Right cardiac atrium (tissue), 5 donors: Measurements from ENCODE around the gene NAP1L1. TPM values are rescaled to one million over a fixed set of nuclear protein-coding genes. Genes with fewer than 3 reads are reported as not detected.

Experiments
- ATAC-seq, 2 donors: fragments of 200-7000 bp; cut with Tn5 transposase; one replicate each; pipeline versions ENCODE4 v1.8.0 to v1.9.1; 2020; ENCODE audit warnings: moderate library complexity in 2 of 2, mild to moderate bottlenecking in 1 of 2
- DNase-seq, 3 donors: peaks; one replicate each; pipeline ENCODE4 v3.0.0-alpha.2; 2020
- H3K27ac ChIP-seq: one replicate; pipeline ENCODE4 v1.5.1; 2013; ENCODE audit warnings: mild to moderate bottlenecking, low read length, control low read depth, moderate library complexity
- H3K27me3 ChIP-seq: one replicate; pipeline ENCODE4 v1.6.1; 2013; ENCODE audit not compliant: control insufficient read depth, insufficient read depth
- H3K4me1 ChIP-seq: one replicate; pipeline ENCODE4 v1.6.1; 2013; ENCODE audit warnings: low read length; ENCODE audit not compliant: control insufficient read depth, insufficient read depth
- H3K4me3 ChIP-seq: one replicate; pipeline ENCODE4 v1.5.1; 2013; ENCODE audit warnings: low read length, control low read depth
- H3K9me3 ChIP-seq: one replicate; pipeline ENCODE4 v1.6.1; 2013; ENCODE audit warnings: low read length; ENCODE audit not compliant: control insufficient read depth
- WGBS: extraction: QIAGEN DNeasy Blood & Tissue Kit; methylation state at CpG from one replicate; pipeline ENCODE4 v1.1.7; 2013; 5-methylcytosine and 5-hydroxymethylcytosine counted together
- intact Hi-C, 4 donors: fragments of 100-400 bp; cut with DNase I; formaldehyde crosslinking; loops; one replicate each; pipeline versions ENCODE4 v1.11.0 to v1.14.0; 2022 to 2023
- polyA plus RNA-seq: library from polyadenylated mRNA; stranded (reverse); fragments of 200-250 nt; gene quantifications from one replicate; pipeline ENCODE4 v1.2.3, GENCODE V29; 2013
- total RNA-seq, 4 donors: library from RNA; stranded (reverse); fragmentation: NEBNext Ultra II Directional; extraction: Animal tissue kit (Norgen Biotek cat#: 25700); gene quantifications; one replicate each; pipeline ENCODE4 v1.2.1, GENCODE V29; 2021
- donor health status: healthy with polysubstance abuse.
- donor health status: DM: no; HTN: yes; CAD: no.
- donor health status: DM: no; HTN: no; CAD: no.
- donor health status: DM: no; HTN: yes; CAD: no; lungs with severe emphysema.
- donor health status: DM: yes; HTN: yes; CAD: no.

Gene NAP1L1
- total and polyA plus RNA-seq, 5 donors: 335 to 471 (median 371) TPM

- DNase-seq: no peak
- Histone ChIP-seq H3K9me3 (no peaks in the 10 kb centered on the region), H3K4me3 (peak overlapping the region; percentile 37), H3K27me3 (no peaks in the 10 kb centered on the region), H3K4me1 (peaks cover 5% of the 10 kb centered on the region), H3K27ac (no peak overlapping the region)
- ATAC-seq: no peak
- intact Hi-C loops: no loop called here
- WGBS: 47% methylated on average over 3 of the region's 3 CpGs
These were observed 55.8 kb downstream of the NAP1L1 start for GRCh38 chr12:76028571-76029277.

GRCh38 chr12:76026643-76027063 is 57.8 kb downstream of the NAP1L1 start:
- no peak for ATAC-seq
- no peak overlapping the region for H3K4me3 ChIP-seq
- H3K27ac ChIP-seq: no peak overlapping the region
- intact Hi-C loops: no loop called here
- DNase-seq: no peak
- no peaks in the 10 kb centered on the region for H3K4me1 ChIP-seq
- no peaks in the 10 kb centered on the region for H3K9me3 ChIP-seq
- WGBS: 77% methylated on average over 1 of the region's 1 CpG
- H3K27me3 ChIP-seq: no peaks in the 10 kb centered on the region

- Histone ChIP-seq H3K4me3 (no peak overlapping the region), H3K4me1 (no peaks in the 10 kb centered on the region), H3K27ac (no peak overlapping the region), H3K27me3 (no peaks in the 10 kb centered on the region), H3K9me3 (no peaks in the 10 kb centered on the region)
- 74% methylated on average over 7 of the region's 7 CpGs for WGBS
- no peak for ATAC-seq
- no peak for DNase-seq
- intact Hi-C loops: no loop called here
These were observed 58.6 kb downstream of the NAP1L1 start for GRCh38 chr12:76025601-76026575.

GRCh38 chr12:76024942-76025600 is 59.4 kb downstream of the NAP1L1 start:
- DNase-seq: no peak

GRCh38 chr12:76024102-76024781 is 60.2 kb downstream of the NAP1L1 start:
- no peaks in the 10 kb centered on the region for H3K9me3 ChIP-seq
- no peaks in the 10 kb centered on the region for H3K4me1 ChIP-seq
- DNase-seq (no peak), ATAC-seq (no peak)
- intact Hi-C loops: no loop called here
- 94% methylated on average over 8 of the region's 8 CpGs for WGBS
- H3K27ac ChIP-seq: no peak overlapping the region
- no peaks in the 10 kb centered on the region for H3K27me3 ChIP-seq
- H3K4me3 ChIP-seq: no peak overlapping the region

More at GRCh38 chr12:76024942-76025600, 59.4 kb downstream of the NAP1L1 start:
- ATAC-seq: no peak
- intact Hi-C loops: no loop called here
- H3K9me3 ChIP-seq: no peaks in the 10 kb centered on the region
- H3K27me3 ChIP-seq: no peaks in the 10 kb centered on the region
- no peak overlapping the region for H3K4me3 ChIP-seq
- H3K4me1 ChIP-seq: no peaks in the 10 kb centered on the region
- no peak overlapping the region for H3K27ac ChIP-seq
- WGBS: 70% methylated on average over 3 of the region's 3 CpGs

GRCh38 chr12:76023069-76023690 is 61.3 kb downstream of the NAP1L1 start:
- no peaks in the 10 kb centered on the region for H3K27me3 ChIP-seq

GRCh38 chr12:76022506-76022905 is 62.0 kb downstream of the NAP1L1 start:
- no peaks in the 10 kb centered on the region for H3K4me1 ChIP-seq
- no peaks in the 10 kb centered on the region for H3K9me3 ChIP-seq
- intact Hi-C loops: no loop called here
- no peak overlapping the region for H3K4me3 ChIP-seq
- no peak overlapping the region for H3K27ac ChIP-seq
- ATAC-seq (no peak), DNase-seq (no peak)
- no peaks in the 10 kb centered on the region for H3K27me3 ChIP-seq
- 95% methylated on average over 3 of the region's 3 CpGs for WGBS

More at GRCh38 chr12:76023069-76023690, 61.3 kb downstream of the NAP1L1 start:
- no peak for DNase-seq
- Histone ChIP-seq H3K4me3 (no peak overlapping the region), H3K27ac (no peak overlapping the region), H3K9me3 (no peaks in the 10 kb centered on the region), H3K4me1 (no peaks in the 10 kb centered on the region)
- intact Hi-C loops: no loop called here
- WGBS: 94% methylated on average over 2 of the region's 2 CpGs
- no peak for ATAC-seq

GRCh38 chr12:76020731-76021672 is 63.5 kb downstream of the NAP1L1 start:
- no peak overlapping the region for H3K4me3 ChIP-seq
- H3K27ac ChIP-seq: no peak overlapping the region
- DNase-seq: no peak
- no peaks in the 10 kb centered on the region for H3K27me3 ChIP-seq
- intact Hi-C loops: no loop called here
- 58% methylated on average over 15 of the region's 15 CpGs for WGBS
- peak in 1 of 2 donors; percentile 65 for ATAC-seq
- no peaks in the 10 kb centered on the region for H3K4me1 ChIP-seq
- H3K9me3 ChIP-seq: no peaks in the 10 kb centered on the region

- ATAC-seq: no peak
- Histone ChIP-seq H3K27me3 (no peaks in the 10 kb centered on the region), H3K9me3 (no peaks in the 10 kb centered on the region), H3K27ac (peak overlapping the region; percentile 3), H3K4me1 (no peaks in the 10 kb centered on the region), H3K4me3 (no peak overlapping the region)
- intact Hi-C loops: no loop called here
- peak in 1 of 3 donors; percentile 40 for DNase-seq
- 81% methylated on average over 5 of the region's 5 CpGs for WGBS
These were observed 64.2 kb downstream of the NAP1L1 start for GRCh38 chr12:76020281-76020680.
